ENCODE results near the gene NRCAM.

NRCAM gene

DNA sequence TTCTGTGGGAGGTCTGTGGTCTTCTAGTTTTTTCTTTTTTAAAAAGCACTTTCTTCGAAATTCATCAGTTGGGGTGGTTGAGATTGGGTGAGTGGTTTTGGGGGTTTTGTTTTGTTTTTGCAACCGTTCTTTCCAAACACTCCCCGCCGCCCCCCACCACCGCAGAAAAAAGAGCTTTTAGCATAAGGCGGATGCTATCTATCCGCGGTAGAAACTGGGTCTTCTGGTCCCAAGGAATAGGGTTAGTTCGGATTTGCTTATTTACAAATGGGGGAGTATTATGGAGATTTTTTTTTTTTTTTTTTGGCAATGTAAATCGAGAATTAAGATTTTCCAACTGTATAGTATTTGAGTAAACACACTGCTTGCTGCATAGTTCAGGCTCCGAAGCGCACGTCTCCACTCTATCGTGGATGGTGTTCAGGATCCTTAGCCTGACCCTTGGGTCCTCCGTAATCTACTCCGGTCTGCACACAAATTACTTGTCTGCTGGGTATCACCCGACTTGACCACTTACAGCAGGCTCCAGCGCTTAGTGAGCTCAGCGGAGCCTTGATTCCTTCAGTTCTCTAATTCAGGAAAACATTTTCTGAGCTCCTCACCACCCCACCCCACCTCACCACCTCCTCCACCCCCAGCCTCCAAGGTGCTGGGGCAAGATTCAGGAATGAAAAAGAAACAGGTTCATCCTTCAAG, 757 bp upstream of the NRCAM start:
- Histone ChIP-seq H3K9me3 (ENCODE audit: control insufficient read depth, low read length) (no peaks in the 10 kb centered on the region), H3K9ac (ENCODE audit: low read length) (no peak overlapping the region), H3K27me3 (ENCODE audit: control insufficient read depth, insufficient read depth, low read length) (peaks cover 45% of the 10 kb centered on the region), H3K4me3 (ENCODE audit: low read length) (no peak overlapping the region), H3K36me3 (ENCODE audit: control insufficient read depth, insufficient read depth, low read length) (no peaks in the 10 kb centered on the region), H3K4me1 (ENCODE audit: control insufficient read depth, insufficient read depth, low read length) (no peaks in the 10 kb centered on the region)

DNA sequence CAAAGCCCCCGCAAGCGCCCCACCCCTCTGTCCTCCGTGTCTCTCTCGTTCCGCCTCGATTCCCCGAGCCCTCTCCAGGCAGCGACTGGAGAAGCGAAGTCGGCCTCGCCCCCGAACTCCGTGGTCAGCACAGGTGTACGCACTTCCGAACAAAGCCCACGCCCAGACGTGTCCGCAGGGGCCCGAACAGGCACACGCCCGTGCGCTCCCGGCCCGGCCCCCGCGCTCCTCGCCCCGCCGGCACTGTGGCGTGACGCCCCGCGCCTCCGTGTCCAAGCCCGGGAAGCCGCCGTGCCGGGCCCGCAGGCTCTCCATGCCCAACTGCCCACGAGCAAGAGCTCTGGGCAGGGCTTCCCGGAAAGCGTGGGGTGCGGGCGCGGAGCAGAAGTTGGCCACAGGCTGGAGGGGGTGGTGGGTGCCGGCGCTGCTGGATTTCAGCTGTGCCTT, 662 bp downstream of the NRCAM start:
- Histone ChIP-seq H3K9me3 (ENCODE audit: control insufficient read depth, low read length) (no peaks in the 10 kb centered on the region), H3K27me3 (ENCODE audit: control insufficient read depth, insufficient read depth, low read length) (peaks cover 45% of the 10 kb centered on the region), H3K4me1 (ENCODE audit: control insufficient read depth, insufficient read depth, low read length) (no peaks in the 10 kb centered on the region), H3K36me3 (ENCODE audit: control insufficient read depth, insufficient read depth, low read length) (no peaks in the 10 kb centered on the region), H3K9ac (ENCODE audit: low read length) (peak overlapping the region; percentile 4), H3K4me3 (ENCODE audit: low read length) (no peak overlapping the region)

DNA sequence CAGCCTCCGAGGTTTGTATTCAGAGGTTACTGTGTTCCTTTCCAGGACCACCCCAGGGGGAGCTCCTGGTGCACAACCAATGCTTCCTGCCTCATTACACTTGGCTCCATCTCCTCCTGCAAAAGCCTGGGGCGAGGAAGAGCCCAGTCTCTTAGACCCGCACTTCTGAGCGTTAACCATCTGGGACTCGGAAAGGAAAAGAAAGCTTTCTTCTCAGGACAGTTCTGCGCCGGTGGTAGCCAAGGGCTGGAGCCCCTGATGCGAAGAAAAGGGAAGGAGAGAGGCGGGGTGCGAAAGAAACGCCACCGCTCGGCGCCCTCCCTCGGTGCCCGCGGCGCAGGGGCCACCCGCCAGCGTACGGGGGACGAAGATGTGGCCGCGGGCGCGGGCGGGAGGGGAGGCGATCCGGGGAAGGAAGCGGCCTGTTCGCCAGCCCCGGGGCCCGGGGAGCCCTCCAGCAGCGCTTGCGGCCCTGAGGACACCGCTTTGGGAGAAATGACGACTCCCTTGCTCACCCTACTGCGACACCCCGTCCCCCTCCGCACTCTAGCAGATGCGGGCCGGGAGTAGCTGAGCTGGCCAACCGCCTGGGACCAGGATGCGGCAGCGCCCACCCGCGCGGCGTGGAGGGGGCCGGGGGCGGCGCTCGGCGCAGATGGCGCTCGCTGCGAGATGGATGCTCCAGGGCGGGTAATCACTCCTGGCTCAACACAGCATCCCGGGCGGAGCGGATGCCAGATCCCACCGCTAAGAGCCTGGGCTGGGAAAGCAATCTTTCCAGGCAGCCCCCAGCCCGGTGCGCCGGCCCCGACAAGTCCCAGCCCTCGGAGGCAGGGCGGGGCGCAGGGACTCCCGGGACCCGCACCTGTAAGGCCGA, 1.3 kb downstream of the NRCAM start:
- Histone ChIP-seq H3K9me3 (ENCODE audit: control insufficient read depth, low read length) (no peaks in the 10 kb centered on the region), H3K4me1 (ENCODE audit: control insufficient read depth, insufficient read depth, low read length) (no peaks in the 10 kb centered on the region), H3K4me3 (ENCODE audit: low read length) (no peak overlapping the region), H3K27me3 (ENCODE audit: control insufficient read depth, insufficient read depth, low read length) (peaks cover 45% of the 10 kb centered on the region), H3K9ac (ENCODE audit: low read length) (peak overlapping the region; percentile 4), H3K36me3 (ENCODE audit: control insufficient read depth, insufficient read depth, low read length) (no peaks in the 10 kb centered on the region)

DNA sequence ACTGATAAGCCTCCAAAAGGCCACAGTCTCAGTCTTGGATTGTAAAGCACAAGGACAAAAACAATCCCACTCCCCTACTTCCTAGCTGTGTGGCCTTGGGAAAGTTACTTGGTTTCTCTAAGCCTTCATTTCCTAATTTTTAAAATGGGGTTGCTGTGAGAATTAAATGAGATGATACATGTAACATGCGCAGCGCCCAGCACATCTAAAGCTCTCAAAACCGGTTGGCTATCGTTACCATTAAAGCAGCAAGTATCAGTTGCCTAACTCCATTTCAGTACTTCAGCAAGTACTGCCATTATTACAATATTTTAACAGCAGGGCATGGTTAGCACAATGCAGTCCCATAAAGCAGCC, 1.9 kb downstream of the NRCAM start:
- no peaks in the 10 kb centered on the region for H3K36me3 ChIP-seq (ENCODE audit: control insufficient read depth, insufficient read depth, low read length)
- peaks cover 45% of the 10 kb centered on the region for H3K27me3 ChIP-seq (ENCODE audit: control insufficient read depth, insufficient read depth, low read length)
- no peak overlapping the region for H3K9ac ChIP-seq (ENCODE audit: low read length)
- H3K4me3 ChIP-seq (ENCODE audit: low read length), result no peak overlapping the region
- H3K9me3 ChIP-seq (ENCODE audit: control insufficient read depth, low read length), result no peaks in the 10 kb centered on the region
- no peaks in the 10 kb centered on the region for H3K4me1 ChIP-seq (ENCODE audit: control insufficient read depth, insufficient read depth, low read length)

DNA sequence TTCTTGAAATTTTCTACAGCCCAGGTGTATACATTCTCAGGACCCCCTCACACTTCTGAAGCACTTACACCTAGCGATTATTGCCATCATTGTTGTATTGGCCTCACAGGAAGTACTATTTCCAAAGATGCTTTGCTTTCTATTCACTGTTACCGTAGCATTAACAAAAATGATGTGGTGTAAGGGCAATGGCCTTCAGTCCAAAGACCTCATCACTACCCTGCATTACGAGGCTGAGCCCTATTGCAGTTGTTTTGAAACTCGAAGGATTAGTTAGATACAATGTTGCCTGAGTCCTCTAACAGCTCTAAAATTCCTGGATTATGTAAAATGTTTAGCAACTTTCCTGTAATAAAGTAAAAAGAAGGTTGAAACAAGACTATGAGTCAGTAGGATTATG, 2.9 kb downstream of the NRCAM start:
- H3K4me1 ChIP-seq (ENCODE audit: control insufficient read depth, insufficient read depth, low read length), result no peaks in the 10 kb centered on the region
- no peak overlapping the region for H3K4me3 ChIP-seq (ENCODE audit: low read length)
- no peaks in the 10 kb centered on the region for H3K36me3 ChIP-seq (ENCODE audit: control insufficient read depth, insufficient read depth, low read length)
- H3K27me3 ChIP-seq (ENCODE audit: control insufficient read depth, insufficient read depth, low read length), result peaks cover 40% of the 10 kb centered on the region
- H3K9ac ChIP-seq (ENCODE audit: low read length), result no peak overlapping the region
- no peaks in the 10 kb centered on the region for H3K9me3 ChIP-seq (ENCODE audit: control insufficient read depth, low read length)

DNA sequence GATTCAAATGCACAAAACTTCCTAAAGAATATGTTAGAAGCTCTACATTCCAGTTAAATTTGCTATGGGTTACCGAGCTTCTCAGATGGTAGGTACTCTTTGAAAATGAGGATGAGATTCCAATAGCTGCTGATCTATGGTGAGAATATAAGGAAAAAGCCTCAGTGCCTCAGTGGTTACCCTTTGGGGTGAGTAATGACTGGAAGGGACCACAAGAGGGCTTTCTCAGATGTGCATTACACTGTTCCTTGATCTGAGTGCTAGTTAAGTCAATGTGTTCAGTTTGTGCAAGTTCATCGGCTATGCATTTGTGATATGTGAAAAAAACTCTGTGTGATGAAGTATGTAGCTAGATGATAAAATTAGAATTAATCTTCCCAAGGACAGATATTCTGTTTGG, 3.5 kb downstream of the NRCAM start:
- peaks cover 36% of the 10 kb centered on the region for H3K27me3 ChIP-seq (ENCODE audit: control insufficient read depth, insufficient read depth, low read length)
- no peak overlapping the region for H3K9ac ChIP-seq (ENCODE audit: low read length)
- no peaks in the 10 kb centered on the region for H3K4me1 ChIP-seq (ENCODE audit: control insufficient read depth, insufficient read depth, low read length)
- H3K4me3 ChIP-seq (ENCODE audit: low read length), result no peak overlapping the region
- H3K36me3 ChIP-seq (ENCODE audit: control insufficient read depth, insufficient read depth, low read length), result no peaks in the 10 kb centered on the region
- no peaks in the 10 kb centered on the region for H3K9me3 ChIP-seq (ENCODE audit: control insufficient read depth, low read length)

DNA sequence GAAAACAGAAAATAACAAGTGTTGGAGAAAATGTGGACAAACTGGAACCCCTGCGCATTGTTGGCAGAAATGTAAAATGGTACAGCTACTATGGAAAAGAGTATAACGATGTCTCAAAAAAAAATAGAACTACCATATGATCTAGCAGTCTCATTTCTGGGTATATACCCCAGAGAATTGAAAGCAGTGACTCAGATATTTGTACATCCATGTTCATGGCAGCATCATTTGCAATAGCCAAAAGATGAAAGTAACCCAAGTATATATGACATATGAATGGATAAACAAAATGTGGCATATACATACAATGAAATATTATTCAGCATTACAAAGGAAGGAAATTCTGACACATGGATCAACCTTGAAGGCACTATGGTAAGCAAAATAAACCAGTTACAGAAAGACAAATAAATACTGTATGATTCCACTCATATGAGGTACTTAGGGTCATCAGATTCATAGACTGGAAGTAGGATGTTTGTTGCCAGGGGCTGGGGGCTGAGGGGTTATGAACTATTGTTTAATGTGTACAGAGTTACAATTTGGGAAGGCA, 4.9 kb downstream of the NRCAM start:
- peaks cover 25% of the 10 kb centered on the region for H3K27me3 ChIP-seq (ENCODE audit: control insufficient read depth, insufficient read depth, low read length)
- no peaks in the 10 kb centered on the region for H3K4me1 ChIP-seq (ENCODE audit: control insufficient read depth, insufficient read depth, low read length)
- H3K9ac ChIP-seq (ENCODE audit: low read length), result no peak overlapping the region
- H3K36me3 ChIP-seq (ENCODE audit: control insufficient read depth, insufficient read depth, low read length), result no peaks in the 10 kb centered on the region
- H3K4me3 ChIP-seq (ENCODE audit: low read length), result no peak overlapping the region
- H3K9me3 ChIP-seq (ENCODE audit: control insufficient read depth, low read length), result no peaks in the 10 kb centered on the region

DNA sequence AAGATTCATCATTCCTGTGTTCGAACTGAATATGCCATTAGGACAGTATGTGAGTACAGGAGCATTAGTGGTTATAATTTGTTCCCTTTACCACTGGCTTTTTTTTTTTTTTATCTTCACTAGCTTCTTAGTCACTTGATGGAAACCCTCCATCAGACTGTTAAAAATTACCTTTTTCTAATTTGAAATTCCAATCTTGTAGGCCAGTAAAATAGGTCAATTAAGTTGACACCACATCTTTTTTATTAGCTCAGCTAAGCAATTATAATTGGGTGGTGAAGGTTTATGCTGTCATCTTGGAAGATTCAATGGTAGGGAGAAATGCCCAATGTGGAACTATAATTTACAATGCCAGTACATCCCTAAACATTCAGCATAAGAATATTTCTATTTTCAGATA, 6.1 kb downstream of the NRCAM start:
- Histone ChIP-seq H3K9me3 (ENCODE audit: control insufficient read depth, low read length) (no peaks in the 10 kb centered on the region), H3K27me3 (ENCODE audit: control insufficient read depth, insufficient read depth, low read length) (peaks cover 15% of the 10 kb centered on the region), H3K36me3 (ENCODE audit: control insufficient read depth, insufficient read depth, low read length) (no peaks in the 10 kb centered on the region), H3K9ac (ENCODE audit: low read length) (no peak overlapping the region), H3K4me1 (ENCODE audit: control insufficient read depth, insufficient read depth, low read length) (no peaks in the 10 kb centered on the region), H3K4me3 (ENCODE audit: low read length) (no peak overlapping the region)

DNA sequence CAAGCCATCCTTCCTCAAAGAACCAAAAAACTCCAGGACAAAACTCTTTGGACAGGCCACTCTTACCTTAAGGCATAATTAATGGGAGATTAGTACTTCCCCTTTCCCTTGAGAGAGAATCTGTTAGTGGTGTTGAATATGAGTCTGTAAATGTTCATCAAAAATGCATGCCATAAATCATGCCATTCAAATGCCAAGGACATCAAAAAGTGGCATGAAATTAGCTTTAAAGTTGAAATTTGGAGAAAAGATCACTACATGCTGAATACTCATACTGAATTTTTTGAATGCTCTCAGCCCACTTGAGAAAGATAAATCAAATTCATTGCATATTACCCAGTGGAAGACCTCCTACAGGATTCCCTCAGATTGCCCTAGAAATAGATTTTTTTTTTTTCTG, 6.7 kb downstream of the NRCAM start:
- H3K4me1 ChIP-seq (ENCODE audit: control insufficient read depth, insufficient read depth, low read length), result no peaks in the 10 kb centered on the region
- no peak overlapping the region for H3K4me3 ChIP-seq (ENCODE audit: low read length)
- H3K27me3 ChIP-seq (ENCODE audit: control insufficient read depth, insufficient read depth, low read length), result peaks cover 9% of the 10 kb centered on the region

DNA sequence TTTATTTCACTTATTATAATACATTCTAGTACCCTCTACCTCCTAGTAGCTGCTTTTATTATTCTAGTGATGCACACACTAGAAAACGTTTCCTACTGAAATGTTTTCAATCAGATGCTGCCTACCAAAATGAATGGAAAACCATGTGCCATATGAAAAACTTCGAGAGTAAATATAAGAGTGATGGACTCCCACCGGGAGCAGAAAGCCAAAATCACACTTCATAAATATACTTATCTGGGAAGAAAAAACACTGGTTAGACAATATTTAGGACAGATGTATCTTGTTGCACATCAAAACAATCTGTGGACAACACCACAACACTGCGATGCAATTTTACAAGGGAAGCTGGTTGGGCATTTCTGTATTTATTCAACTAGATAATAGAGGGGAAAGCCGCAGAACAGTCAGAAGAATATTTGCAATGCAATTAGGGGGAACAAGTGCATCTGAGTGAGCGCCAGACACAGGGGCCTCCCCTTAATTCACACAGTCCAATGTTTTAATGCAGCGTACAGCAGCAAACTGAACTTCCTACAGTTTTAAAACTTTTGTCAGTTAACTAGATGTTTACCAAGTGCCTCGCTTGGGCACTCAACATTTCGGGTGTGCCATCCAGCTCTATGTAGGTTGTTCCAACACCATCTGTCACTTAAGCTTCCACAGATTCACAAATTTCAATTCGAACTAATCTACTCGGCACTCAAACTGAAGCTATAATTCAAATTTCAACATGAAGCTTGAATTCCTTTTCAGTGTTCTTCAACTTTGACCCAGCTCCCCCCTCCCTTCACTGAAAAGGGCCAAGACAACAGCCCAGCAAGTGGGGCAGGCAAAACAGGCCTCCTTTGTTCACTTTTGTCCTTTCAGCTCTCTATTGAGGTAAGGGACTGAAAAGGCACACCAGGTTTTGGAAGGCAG, 7.4 kb downstream of the NRCAM start:
- H3K4me3 ChIP-seq (ENCODE audit: low read length), result no peak overlapping the region
- H3K4me1 ChIP-seq (ENCODE audit: control insufficient read depth, insufficient read depth, low read length), result no peaks in the 10 kb centered on the region
- peaks cover 2% of the 10 kb centered on the region for H3K27me3 ChIP-seq (ENCODE audit: control insufficient read depth, insufficient read depth, low read length)
- H3K9me3 ChIP-seq (ENCODE audit: control insufficient read depth, low read length), result no peaks in the 10 kb centered on the region
- no peak overlapping the region for H3K9ac ChIP-seq (ENCODE audit: low read length)
- no peaks in the 10 kb centered on the region for H3K36me3 ChIP-seq (ENCODE audit: control insufficient read depth, insufficient read depth, low read length)

More for the DNA sequence above, 6.7 kb downstream of the NRCAM start:
- Histone ChIP-seq H3K9me3 (ENCODE audit: control insufficient read depth, low read length) (no peaks in the 10 kb centered on the region), H3K36me3 (ENCODE audit: control insufficient read depth, insufficient read depth, low read length) (no peaks in the 10 kb centered on the region), H3K9ac (ENCODE audit: low read length) (no peak overlapping the region)

DNA sequence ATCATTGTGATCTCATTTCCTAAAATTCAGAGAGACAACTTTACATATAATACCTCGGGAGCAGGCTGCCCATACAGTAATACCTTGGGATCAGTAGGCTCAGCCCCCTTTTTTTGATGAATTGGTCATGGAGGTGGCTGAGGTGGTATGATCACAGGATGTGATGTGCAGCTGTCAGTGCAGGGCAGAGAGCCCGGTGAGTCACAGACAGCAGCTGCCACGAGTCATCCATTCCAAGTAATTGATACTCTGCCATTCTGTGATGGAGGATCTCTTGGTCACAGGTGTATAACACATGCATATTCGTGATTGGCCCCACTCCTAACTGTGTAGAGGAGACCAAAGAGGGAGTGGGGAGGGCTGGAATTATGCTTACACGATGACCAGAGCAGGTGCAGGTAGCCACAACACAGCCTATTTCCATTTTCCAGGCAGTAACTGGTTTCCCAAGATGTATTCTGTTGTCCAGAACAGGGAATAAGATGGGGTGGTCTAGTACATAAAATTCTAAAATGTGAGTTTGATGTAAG, 14.1 kb downstream of the NRCAM start:
- no peaks in the 10 kb centered on the region for H3K4me1 ChIP-seq (ENCODE audit: control insufficient read depth, insufficient read depth, low read length)
- no peak overlapping the region for H3K9ac ChIP-seq (ENCODE audit: low read length)
- H3K36me3 ChIP-seq (ENCODE audit: control insufficient read depth, insufficient read depth, low read length), result no peaks in the 10 kb centered on the region
- no peaks in the 10 kb centered on the region for H3K27me3 ChIP-seq (ENCODE audit: control insufficient read depth, insufficient read depth, low read length)
- no peaks in the 10 kb centered on the region for H3K9me3 ChIP-seq (ENCODE audit: control insufficient read depth, low read length)
- H3K4me3 ChIP-seq (ENCODE audit: low read length), result no peak overlapping the region

All from mucosa of stomach (tissue), 1 donor.